HG02970 (cell line): ENCODE results near the gene SUGCT.
"Not testable (repeated sequence)": the region's sequence is repeated elsewhere in the genome, so short reads cannot be mapped to it uniquely, and the experiment has no call there.

Experiments used
- ATAC-seq: cut with Tn5 transposase; IDR thresholded peaks from one replicate; pipeline ENCODE4 v1.9.1; 2021; ENCODE audit warnings: mild to moderate bottlenecking, moderate library complexity, moderate number of reproducible peaks; ENCODE audit not compliant: unreplicated experiment, low FRiP score

The SUGCT gene

DNA sequence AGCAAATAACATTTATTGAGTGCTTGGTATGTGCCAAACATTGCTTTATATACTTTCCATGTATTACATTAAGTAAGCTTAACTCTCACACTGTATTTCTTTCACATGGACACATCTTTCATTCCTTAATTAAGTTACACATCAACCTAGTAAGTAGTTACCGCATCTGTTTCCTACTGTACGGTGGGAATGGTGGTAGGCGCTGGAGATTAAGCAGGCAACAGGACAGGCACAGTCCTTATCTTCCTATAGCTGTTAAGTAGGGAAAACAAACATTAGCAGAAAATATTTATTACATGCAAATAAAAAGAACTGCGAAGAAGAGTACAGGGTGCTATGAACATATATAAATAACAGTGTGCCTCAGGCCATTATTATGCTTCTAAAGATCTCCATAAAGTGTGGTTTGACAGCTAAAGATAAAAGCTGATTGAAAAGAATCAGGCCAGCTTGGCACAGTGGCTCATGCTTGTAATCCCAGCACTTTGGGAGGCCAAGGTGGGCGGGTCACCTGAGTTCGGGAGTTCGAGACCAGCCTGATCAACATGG, 105.0 kb downstream of the SUGCT start:
- ATAC-seq, result no peak

DNA sequence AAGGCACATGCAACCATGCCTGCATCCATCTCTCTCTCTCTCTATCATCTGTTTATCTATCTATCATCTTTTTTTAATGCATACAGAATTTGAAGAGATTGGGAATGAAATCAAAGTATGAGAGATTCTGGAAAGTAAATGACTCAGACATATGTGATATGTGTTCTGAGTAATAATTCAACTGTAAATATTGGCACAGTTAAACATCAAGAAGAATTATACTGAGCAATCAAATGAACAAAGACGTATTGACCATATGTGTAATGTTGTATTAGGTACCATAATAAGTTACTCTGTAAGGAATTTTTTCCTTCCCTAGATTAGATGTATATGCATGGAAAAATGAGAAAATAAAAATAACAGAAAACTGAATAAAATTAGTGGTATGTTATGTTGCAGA, 108.3 kb downstream of the SUGCT start:
- ATAC-seq, result no peak

DNA sequence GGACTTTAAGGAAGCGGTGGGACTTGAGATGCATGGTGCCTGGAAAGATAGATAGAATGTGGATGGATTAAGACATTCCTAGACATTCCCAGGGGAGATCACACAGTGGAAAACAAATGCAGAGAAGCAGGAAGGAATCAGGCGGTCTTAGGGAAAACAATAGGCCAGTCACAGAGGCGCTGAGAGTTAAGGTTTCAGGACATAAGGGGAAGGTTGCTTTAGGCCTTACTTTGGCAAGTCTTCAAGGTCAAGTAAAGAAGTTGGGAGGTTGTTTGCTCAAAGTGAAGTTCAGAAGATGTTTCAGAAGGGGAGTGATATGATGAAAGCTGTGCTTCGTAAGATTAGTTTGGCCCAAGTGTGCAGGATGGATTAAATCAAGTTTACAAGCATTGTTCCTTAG, 109.4 kb downstream of the SUGCT start:
- ATAC-seq, result no peak

DNA sequence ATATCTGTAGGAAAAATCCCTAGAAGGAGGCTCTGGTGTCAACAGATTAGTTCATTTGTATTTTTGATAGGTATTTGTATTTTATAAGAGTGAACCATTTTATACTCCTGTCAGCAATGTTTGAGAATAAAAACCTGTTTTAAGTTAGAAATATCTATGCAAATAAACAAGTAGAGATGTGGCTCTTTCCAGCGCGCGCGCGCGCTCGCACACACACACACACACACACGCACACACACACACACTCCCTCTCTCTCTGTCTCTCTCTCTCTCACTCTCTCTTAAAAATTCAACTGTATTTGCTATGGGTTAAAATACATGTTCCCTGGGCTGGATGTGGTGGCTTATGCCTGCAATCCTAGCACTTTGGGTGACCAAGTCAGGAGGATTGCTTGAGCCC, 113.9 kb downstream of the SUGCT start:
- no peak for ATAC-seq

DNA sequence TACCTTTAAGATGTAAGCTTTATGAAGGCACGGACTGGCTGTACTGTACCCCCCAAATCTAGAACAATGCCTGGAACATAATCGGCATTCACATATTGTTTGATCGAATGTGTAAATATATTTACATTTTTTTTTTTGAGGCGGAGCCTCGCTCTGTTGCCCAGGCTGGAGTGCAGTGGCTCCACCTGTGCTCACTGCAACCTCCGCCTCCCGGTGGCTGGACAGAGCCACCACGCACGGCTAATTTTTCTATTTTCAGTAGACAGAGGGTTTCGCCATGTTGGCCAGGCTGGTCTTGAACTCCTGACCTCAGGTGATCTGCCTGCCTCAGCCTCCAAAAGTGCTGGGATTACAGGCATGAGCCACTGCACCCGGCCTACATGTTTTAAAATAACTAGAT, 118.6 kb downstream of the SUGCT start:
- not testable (repeated sequence) for ATAC-seq

DNA sequence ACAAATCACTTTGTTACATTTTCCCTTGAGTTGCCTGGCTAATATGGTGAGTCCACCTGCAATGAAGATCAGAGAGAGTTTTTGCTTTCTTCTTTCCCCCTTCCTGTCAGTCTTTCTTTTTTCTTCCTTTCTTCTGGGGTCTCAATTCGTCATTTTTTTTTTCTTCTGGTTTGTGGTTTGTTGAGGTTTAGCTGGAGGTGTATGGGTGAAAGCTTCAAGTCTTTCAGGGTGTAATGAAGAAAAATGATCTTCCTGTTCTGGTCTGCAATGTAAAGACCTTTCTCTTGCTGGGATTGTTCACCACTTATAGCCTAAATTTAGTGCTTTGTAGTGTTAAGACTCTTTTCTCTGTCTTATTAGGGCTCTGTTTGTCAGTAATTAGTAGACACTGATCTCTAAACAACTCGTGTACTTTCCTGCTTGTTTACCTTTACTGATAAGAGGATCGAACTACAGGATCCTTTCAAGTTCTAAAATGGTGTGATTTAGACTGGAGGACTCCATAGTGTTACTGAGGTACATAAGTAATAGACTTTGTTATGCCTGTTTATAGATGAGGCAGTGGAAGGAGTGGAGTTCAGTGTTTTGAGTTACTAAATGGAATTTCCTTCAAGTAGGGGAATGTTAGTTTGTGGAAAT, 129.1 kb downstream of the SUGCT start:
- ATAC-seq, result no peak

DNA sequence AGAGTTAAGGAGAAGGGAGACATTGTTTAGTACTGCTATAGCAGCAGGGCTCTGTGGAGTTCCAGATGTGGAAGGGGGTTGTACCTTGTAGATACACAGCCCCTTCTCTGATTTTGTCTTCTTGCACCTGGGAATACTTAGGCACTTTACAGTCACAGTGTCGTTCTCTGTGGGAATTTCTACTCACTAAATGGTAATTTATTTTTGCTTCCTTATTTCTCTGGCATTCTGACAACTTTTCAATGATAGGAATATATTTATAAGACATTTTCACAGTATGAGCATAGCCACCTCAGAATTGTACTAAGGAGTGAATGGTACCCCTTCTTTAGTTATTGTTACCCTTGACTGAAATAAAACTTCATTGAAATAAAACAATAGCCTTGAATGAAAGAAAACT, 132.8 kb downstream of the SUGCT start:
- ATAC-seq, result no peak

DNA sequence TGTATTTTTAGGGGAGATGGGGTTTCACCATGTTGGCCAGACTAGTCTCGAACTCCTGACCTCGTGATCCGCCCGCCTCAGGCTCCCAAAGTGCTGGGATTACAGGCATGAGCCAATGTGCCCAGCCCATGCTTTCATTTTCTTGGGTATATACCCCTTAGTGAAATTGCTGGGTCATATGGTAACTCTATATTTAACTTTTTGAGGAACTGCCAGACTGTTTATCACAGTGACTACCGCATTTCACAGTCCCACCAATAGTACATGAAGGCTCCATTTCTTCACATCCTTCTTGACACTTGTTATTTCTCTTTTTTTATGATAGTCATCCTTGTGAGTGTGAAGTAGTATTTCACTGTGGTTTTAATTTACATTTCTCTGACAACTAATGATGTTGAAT, 134.0 kb downstream of the SUGCT start:
- ATAC-seq, result not testable (repeated sequence)

DNA sequence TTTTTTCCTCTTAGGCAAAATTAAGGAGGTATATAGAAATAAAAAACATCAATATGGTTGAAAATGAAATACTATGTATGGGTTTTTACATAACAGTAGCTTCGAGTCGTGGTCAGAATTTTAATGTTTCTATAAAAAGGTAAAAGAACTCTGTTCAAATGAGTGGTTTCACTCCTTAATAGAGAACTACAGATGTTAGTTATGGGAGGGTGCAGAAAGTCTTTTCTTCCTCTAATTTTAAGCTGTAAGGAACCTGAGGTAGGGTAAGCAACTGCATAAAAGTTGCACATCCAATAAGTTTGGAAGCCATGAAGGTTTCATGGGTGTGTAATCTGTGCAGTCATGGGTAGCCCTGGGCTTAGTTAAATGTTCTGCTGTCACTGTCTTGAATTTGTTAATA, 141.3 kb downstream of the SUGCT start:
- ATAC-seq, result no peak

DNA sequence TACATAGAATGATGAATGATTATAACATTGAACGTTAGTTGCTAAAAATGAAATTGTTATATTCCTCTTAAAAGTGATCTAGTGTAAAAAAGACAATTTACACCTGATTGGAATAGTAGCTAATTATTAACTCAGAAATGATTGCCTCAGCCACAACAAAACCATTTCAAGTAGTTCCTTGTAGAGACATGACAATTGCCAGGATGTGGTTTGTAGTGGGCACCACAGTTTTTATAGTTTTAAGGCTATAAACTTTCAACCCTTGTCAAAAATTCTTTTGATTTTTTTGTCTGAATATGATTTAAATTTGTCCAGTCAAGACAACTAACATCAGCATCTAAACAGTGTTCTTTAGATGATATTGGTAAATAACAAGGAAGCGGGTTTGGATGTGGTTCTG, 145.2 kb downstream of the SUGCT start:
- ATAC-seq, result no peak

DNA sequence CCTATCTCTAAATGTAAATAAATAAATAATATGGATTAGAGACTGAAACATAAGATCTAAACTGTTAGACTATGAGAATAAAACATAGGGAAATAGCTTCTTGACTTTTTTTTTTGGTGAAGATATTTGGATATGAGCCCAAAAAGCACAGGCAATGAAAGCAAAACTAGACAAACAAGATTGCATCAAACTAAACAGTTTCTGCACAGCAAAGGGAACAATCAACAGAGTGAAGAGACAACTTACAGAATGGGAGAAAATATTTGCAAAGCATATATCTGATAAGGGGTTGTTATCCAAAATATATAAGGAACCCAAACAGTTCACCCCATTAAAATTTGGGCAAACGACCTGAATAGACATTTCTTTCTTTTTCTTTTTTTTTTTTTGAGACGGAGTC, 148.1 kb downstream of the SUGCT start:
- no peak for ATAC-seq

DNA sequence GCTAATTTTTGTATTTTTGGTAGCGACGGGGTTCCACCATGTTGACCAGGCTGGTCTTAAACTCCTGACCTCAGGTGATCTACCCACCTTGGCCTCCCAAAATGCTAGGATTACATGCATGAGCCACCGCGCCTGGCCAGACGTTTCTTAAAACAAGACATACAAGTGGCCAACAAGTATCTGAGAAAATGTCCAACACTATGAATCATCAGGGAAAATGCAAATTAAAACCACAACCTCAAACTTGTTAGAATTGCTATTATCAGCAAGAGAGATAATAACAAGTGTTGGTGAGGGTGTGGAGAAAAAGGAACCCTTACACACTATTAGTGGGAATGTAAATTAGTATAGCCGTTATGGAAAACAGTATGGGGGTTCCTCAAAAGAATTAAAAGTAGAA, 148.6 kb downstream of the SUGCT start:
- ATAC-seq, result no peak

DNA sequence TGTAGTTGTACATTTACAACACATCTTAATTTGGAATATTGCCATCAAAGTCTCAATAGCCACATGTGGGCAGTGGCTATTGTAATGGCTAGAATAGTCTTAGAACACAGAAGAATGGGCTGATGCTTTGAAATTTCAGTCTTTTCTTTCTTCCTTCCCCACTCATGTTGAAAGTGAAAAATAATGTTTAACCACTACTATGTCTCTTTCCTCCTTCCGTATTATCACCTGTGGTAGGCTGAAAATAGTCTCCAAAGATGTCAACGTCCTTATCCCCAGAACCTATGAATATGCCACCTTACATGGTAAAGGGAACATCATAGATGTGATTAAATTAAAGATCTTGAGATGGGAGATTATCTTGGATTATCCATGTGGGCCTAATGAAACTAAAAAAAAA, 154.0 kb downstream of the SUGCT start:
- ATAC-seq, result no peak

DNA sequence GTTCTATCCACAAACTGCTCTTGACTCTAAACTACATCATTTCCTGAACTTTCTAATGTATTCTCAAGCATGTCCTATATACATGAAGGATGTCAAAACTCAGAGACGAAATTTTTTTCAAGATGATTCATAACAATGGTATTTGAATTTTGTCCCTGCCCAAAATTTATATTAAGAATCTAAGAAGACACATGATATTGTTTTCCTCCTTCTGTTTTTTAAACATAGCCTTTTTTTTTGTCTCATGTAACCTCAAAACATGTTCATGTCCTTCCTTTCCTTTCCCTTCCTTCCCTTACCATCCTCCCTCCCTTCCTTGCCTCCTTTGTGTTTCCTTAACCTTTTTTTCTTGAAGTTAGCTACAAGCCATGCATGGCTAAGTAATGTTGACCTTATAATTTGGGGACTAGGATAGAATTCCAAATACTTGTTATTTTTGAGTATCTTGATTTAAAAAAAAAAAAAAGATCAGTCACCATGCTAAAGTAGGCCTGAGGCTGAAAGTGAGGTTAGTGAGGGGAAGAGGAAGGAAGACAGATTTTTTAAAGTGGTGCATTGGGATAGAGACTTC, 163.0 kb downstream of the SUGCT start:
- ATAC-seq, result no peak

DNA sequence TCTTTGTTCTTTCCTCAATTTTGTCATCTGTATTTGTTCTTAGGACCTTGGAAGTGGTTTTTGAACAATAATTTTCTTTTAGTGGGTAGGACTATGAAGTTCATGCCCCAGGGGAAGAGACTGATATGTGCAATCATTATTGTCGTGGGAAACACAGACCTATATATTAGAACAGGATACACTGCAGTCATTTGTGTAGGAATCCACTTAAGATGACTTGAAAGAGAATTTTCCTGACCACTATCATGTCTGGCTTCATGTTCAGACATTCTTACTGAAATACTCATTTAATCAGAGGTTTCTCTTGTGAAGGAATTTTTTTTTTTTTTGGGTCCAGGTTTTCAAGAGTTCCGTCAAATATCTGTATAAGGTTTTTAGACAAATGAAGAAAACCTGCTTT, 163.6 kb downstream of the SUGCT start:
- ATAC-seq, result no peak

DNA sequence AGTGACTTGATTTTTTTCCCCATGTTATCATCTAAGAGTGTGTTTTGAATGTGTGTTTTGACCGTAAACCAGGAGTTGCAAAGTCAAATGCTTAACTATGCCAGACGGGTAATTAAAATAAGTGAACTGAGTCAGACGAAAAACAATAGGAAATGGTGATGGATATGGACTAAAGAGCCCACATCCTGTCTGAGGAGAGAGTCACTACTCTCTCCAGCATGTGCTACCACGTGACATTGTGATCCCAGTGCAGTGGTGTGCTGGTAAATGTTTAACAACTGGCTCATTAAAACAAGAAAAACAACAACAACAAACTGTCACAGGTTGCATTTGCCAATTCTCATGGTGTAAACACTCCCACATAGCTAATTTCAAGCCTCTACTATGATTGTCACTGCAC, 164.3 kb downstream of the SUGCT start:
- ATAC-seq, result no peak

DNA sequence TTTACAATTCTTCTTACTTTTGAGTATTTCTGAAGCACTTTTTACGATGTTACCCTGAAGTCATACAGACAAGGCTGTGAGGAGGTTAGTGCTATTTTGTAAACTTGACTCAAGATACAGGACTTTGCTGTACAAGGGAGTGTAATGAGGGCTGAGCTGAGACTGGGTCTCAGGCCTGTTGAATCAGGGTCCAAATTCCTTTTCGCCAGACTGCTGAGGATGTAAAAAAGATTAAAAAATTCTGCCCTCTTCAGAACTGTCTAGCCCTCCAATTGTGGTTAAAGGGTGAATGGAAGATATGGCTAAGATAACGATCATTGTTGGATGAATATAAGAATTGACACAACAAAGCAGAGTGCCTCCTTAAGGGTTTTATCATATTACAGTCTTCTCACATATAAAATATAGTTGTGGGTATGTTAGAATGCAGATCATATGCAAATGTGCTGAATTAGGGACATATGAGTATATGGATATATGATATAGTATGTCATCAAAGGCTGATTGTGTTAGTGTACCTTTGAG, 165.4 kb downstream of the SUGCT start:
- ATAC-seq, result no peak

DNA sequence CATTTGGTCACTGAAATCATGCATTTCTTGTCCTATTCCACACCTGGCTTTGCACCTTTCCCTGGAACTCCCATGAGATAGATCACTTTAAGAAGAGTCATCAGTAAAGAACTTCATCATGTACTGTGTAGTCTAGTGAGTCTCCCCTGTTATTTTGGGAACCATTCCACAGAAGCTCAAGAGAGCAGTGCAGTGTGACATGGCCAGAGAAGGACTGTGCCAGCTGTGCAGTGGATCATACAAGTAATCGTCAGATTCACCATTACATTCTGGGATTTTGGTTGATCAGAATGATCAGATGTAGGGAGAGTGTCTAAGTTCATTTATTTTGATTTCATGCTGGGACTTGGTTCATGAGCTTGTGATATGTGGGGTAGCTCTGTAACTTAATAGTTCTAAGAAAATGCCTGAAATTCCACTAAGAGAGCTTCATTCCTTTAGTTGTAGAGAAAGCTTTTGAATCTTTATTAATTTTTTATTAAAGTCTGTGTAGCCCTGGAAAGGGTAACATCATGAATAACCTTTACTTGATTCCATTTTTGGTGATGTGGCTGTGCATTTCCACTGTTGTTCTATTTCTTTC, 166.8 kb downstream of the SUGCT start:
- ATAC-seq, result no peak

DNA sequence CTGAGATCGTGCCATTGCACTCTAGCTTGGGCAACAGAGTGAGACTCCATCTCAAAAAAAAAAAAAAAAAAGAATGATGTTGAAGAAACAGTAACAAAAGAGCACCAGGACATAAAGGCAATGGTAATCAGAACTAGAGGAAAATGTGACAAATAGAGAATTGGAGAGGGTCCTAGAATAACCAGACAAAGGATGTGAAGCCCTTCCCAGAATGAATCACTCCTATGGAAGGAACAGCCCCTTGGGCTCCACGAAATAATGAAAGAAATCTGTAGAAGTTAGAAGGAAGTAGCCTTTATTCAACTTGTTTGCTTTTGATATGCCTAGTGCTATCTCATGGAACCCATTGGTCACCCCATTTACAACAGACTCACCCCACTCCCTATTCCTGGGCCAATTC, 169.2 kb downstream of the SUGCT start:
- ATAC-seq, result no peak

DNA sequence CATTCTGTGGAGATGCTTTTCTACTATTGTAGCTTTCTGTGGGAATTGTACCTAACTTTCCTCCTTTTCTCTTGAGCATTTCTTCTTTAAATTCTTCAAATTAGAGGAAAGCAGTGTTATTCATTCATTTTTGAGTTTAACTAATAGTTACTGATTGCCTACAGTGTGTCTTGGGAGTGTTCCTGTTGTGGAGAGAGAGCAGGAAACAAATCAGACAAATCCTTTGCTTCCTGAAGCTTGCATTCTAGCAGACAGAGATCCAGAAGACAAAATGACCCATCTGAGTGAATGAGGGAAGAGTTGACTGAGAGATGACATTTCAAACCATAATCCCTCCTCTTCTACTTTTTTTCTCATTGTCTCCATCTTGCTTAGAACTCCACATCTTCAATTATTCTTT, 170.4 kb downstream of the SUGCT start:
- ATAC-seq, result no peak

DNA sequence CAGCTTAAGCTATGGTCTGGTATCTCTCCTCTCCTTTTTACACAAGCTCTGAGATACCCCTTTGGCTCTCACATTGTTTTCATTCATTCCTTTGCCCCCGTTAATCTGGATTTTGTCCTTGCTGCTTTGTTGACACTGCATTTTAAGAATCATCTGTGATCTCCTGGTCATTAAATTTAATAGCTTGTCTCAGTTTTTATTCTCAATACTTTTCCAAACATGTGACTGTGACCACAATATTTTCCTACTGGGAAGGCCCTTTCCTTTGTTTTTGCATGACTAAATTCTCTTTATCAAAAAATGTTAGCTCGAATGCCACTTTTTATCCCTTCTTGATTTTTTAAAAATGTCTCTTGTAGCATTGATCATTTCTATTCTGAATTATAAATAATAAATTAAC, 171.2 kb downstream of the SUGCT start:
- no peak for ATAC-seq

DNA sequence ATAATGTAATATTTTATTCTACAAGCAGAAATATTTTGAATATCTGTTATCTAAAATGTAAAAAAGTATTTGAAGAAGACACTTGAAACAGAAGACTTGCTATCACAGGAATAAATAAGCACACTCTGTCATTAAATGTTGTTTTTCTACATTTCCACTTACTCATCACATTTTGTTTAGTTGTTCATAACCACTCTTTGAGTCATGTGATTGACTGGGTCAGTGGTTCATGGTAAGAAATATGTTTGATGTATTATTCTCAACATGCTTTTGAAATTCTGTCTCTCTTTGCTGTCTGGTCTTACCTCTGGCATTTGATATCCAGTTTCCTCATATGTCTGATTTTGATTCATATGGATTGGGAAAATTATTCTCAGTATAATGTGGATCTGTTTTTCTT, 171.8 kb downstream of the SUGCT start:
- no peak for ATAC-seq
